AG04450 (cell line): Measurements from ENCODE around the gene FKBP14. TPM values are rescaled to one million over a fixed set of nuclear protein-coding genes. Genes with fewer than 3 reads are reported as not detected.
"Not testable (repeated sequence)": the region's sequence is repeated elsewhere in the genome, so short reads cannot be mapped to it uniquely, and the experiment has no call there.

Experiments
- CTCF ChIA-PET: fragments of 300-600, 350-600 bp; formaldehyde crosslinking; extraction: SDS; loops from one replicate; lab custom pipeline; 2022; ENCODE audit warnings: antibody characterized with exemption, inconsistent platforms; lab: Charles Lee
- POLR2A ChIA-PET: fragments of 350-600 bp; formaldehyde crosslinking; extraction: SDS; loops from one replicate; lab custom pipeline; 2021; ENCODE audit warnings: antibody characterized with exemption, inconsistent platforms; lab: Yijun Ruan, JAX
- DNase-seq: peaks from one replicate; pipeline ENCODE4 v3.0.0-alpha.2; 2011; ENCODE audit warnings: low read depth, low spot score
- H3K27ac ChIP-seq: one replicate; pipeline ENCODE4 v1.5.1; 2012; ENCODE audit warnings: low read depth, low read length, control low read depth
- H3K27me3 ChIP-seq: one replicate; pipeline ENCODE4 v1.6.0; 2012; ENCODE audit warnings: low read length; ENCODE audit not compliant: control insufficient read depth, insufficient read depth
- H3K4me3 ChIP-seq: 2 replicates; pipeline ENCODE4 v1.5.1; 2011; ENCODE audit warnings: mild to moderate bottlenecking, low read depth, low read length, control low read depth
- H3K9me3 ChIP-seq: 2 replicates; pipeline ENCODE4 v1.5.1; 2012; ENCODE audit warnings: low read length; ENCODE audit not compliant: control insufficient read depth, insufficient read depth
- polyA plus RNA-seq: library from polyadenylated mRNA; depleted of rRNA; stranded (reverse); fragments of >200 nt; gene quantifications from 2 replicates; pipeline ENCODE4 v1.2.3, GENCODE V29; 2011
- TF ChIP-seq, protein P1 (sequence below): IDR thresholded peaks from 2 replicates; pipeline ENCODE4 v1.5.1; 2011; ENCODE audit warnings: low read depth, low read length, control low read depth, inconsistent platforms

Gene FKBP14
- polyA plus RNA-seq, 1 experiment, result 54.6 TPM

DNA sequence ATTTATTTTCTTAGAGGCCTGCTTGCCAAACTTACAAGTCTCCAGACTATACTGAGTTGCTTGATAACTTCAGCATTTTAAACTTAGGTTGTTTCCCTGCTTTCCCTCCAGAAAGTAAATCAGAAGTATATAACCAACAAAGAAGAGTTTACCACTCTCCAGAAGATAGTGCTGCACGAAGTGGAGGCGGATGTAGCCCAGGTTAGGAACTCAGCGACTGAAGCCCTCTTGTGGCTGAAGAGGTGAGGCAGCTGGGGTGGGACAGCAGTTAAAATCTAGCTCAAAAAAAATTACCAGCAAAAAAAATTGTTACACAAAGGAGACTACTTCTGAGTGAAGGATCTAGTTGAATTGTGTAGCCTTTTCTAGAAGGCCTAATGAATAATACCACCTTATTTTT is 35.3 kb upstream of the FKBP14 start:
- H3K27ac ChIP-seq, DNase-seq, H3K27me3 ChIP-seq, H3K9me3 ChIP-seq, H3K4me3 ChIP-seq: not testable (repeated sequence)
- POLR2A ChIA-PET, result interaction anchor here (0.7 kb wide), 1 partner anchor 93 kb away, joined by 3 read pairs; no protein-coding TSS in a partner anchor
- TF ChIP-seq, protein P1, sequence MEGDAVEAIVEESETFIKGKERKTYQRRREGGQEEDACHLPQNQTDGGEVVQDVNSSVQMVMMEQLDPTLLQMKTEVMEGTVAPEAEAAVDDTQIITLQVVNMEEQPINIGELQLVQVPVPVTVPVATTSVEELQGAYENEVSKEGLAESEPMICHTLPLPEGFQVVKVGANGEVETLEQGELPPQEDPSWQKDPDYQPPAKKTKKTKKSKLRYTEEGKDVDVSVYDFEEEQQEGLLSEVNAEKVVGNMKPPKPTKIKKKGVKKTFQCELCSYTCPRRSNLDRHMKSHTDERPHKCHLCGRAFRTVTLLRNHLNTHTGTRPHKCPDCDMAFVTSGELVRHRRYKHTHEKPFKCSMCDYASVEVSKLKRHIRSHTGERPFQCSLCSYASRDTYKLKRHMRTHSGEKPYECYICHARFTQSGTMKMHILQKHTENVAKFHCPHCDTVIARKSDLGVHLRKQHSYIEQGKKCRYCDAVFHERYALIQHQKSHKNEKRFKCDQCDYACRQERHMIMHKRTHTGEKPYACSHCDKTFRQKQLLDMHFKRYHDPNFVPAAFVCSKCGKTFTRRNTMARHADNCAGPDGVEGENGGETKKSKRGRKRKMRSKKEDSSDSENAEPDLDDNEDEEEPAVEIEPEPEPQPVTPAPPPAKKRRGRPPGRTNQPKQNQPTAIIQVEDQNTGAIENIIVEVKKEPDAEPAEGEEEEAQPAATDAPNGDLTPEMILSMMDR, result peak; percentile 67
- CTCF ChIA-PET, result interaction anchor here (0.6 to 5.1 kb wide), 48 partner anchors 9 to 426 kb away, joined by 3 to 40 read pairs (median 6); partner anchors contain the start of gene FKBP14

DNA sequence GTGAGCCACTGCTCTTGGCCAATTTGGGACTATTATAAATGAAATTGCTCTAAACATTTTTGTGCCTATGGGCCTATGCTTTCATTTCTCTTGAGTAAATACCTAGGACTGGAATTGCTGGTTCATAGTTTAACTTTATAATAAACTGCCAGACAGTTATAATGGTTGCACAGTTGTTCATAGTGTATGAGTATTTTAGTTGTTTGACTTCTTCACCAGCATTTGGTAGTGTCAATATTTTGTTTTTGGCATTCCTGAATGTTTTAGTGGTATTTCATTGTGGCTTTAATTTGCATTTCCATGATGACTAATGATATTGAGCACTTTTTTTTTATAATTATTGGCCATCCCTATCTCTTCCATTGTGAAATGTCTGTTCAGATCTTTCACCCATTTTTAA is 31.2 kb upstream of the FKBP14 start:
- H3K27ac ChIP-seq, result no peak overlapping the region
- CTCF ChIA-PET, result interaction anchor here (0.7 kb wide), 1 partner anchor 225 kb away, joined by 3 read pairs; no protein-coding TSS in a partner anchor

DNA sequence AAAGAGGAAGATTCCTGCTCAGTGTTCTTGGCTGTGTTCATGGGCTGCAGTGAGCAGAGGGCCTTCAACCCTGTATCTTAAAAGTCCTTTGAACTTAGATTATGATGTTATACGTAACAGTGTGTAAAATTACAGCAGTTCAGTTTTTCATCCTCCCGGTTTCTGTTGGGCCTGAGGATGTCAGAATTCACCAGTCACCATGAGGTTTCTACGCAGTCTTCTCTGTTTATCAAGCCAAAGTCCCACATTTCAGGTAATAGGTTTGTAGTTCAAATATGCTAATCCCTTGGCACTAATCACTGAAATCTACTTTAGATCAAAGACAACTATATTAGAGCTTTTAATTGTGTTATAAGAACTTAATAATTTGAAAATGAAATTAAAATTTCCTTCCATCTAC is 26.6 kb upstream of the FKBP14 start:
- DNase-seq, result no peak
- Histone ChIP-seq H3K4me3 (no peak overlapping the region), H3K27ac (no peak overlapping the region), H3K27me3 (no peaks in the 10 kb centered on the region), H3K9me3 (no peaks in the 10 kb centered on the region)
- ChIA-PET POLR2A (no interaction called here), CTCF (interaction anchor here (2.8 kb wide), 1 partner anchor 9 kb away, joined by 12 read pairs; no protein-coding TSS in a partner anchor)
- TF ChIP-seq, protein P1, result no peak

More for the DNA sequence above, 31.2 kb upstream of the FKBP14 start:
- no peak for DNase-seq
- no peaks in the 10 kb centered on the region for H3K27me3 ChIP-seq
- TF ChIP-seq, protein P1, result no peak
- no peaks in the 10 kb centered on the region for H3K9me3 ChIP-seq
- H3K4me3 ChIP-seq, result no peak overlapping the region
- POLR2A ChIA-PET, result no interaction called here

DNA sequence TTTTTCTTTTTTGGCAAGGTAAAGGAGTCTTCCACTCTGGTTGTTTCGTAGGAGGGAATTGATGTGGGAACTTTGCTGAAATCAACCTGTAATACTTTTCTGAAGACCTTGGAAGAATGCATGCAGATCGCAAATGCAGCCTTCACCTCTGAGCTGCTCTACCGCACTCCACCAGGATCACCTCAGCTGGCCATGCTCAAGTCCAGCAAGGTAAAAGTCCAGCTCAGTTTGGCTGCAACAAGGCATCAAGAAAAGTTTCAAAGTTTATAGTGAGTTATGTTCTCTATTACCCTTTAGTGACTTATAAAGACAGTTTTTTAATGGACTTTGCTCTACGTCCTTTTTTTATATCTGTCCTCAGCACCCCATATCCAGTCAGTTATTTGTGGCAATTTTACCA is 22.7 kb upstream of the FKBP14 start:
- DNase-seq, result no peak
- POLR2A ChIA-PET, result no interaction called here
- CTCF ChIA-PET, result interaction anchor here (0.7 kb wide), 1 partner anchor 12 kb away, joined by 3 read pairs; no protein-coding TSS in a partner anchor
- no peaks in the 10 kb centered on the region for H3K27me3 ChIP-seq
- H3K27ac ChIP-seq, result no peak overlapping the region
- no peaks in the 10 kb centered on the region for H3K9me3 ChIP-seq
- no peak overlapping the region for H3K4me3 ChIP-seq
- TF ChIP-seq, protein P1, result no peak

DNA sequence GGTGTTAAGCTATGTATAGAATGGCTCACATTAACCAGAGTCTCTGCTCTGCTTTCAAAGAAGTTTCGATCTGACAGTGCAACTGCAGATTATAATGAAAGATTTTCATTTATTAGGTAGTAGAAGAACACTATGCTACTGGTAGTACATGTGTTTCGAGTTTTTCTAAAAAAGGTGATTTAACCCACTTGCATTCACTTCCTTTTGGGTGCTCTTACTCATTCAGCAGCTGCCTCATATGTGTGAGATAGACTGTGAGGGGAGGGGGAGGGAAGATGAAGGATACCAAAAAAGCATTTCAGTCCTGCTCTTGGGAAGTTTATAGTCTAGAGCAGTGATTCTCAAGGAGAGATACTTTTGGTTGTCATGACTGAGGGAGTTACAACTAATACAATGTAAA is 22.1 kb upstream of the FKBP14 start:
- POLR2A ChIA-PET, result no interaction called here
- TF ChIP-seq, protein P1, result no peak
- Histone ChIP-seq H3K4me3 (no peak overlapping the region), H3K27me3 (no peaks in the 10 kb centered on the region), H3K27ac (no peak overlapping the region), H3K9me3 (no peaks in the 10 kb centered on the region)
- CTCF ChIA-PET, result interaction anchor here (0.6 kb wide), 1 partner anchor 13 kb away, joined by 4 read pairs; no protein-coding TSS in a partner anchor
- DNase-seq, result no peak
